HG02884 (cell line): ENCODE data around the gene CAV1.

Experiments
- ATAC-seq: cut with Tn5 transposase; IDR thresholded peaks from one replicate; pipeline ENCODE4 v1.9.1; 2021; ENCODE audit warnings: mild to moderate bottlenecking, moderate library complexity; ENCODE audit not compliant: unreplicated experiment

CAV1 gene

GRCh38 chr7:116553168-116553964 lies 28.5 kb downstream of the CAV1 start:
- ATAC-seq: no peak

GRCh38 chr7:116554436-116554835 lies 29.6 kb downstream of the CAV1 start:
- no peak for ATAC-seq

- ATAC-seq: no peak
These were observed 30.1 kb downstream of the CAV1 start for GRCh38 chr7:116554911-116555310.

- no peak for ATAC-seq
These were observed 32.3 kb downstream of the CAV1 start for GRCh38 chr7:116557066-116557585.

- no peak for ATAC-seq
These were observed 33.1 kb downstream of the CAV1 start for GRCh38 chr7:116557901-116558300.

- no peak for ATAC-seq
These were observed 35.5 kb downstream of the CAV1 start for GRCh38 chr7:116560021-116560970.

- ATAC-seq: no peak
These were observed 37.1 kb downstream of the CAV1 start for GRCh38 chr7:116561697-116562483.

- ATAC-seq: no peak
These were observed 37.8 kb downstream of the CAV1 start for GRCh38 chr7:116562529-116563121.

- no peak for ATAC-seq
These were observed 41.1 kb downstream of the CAV1 start for GRCh38 chr7:116565981-116566380.

GRCh38 chr7:116566666-116567065 lies 41.8 kb downstream of the CAV1 start:
- ATAC-seq: no peak

GRCh38 chr7:116569737-116570136 lies 44.9 kb downstream of the CAV1 start:
- no peak for ATAC-seq

- no peak for ATAC-seq
These were observed 45.5 kb downstream of the CAV1 start for GRCh38 chr7:116570306-116570705.

- no peak for ATAC-seq
These were observed 46.2 kb downstream of the CAV1 start for GRCh38 chr7:116571037-116571436.

- ATAC-seq: no peak
These were observed 46.7 kb downstream of the CAV1 start for GRCh38 chr7:116571552-116571951.

GRCh38 chr7:116572036-116572435 lies 47.2 kb downstream of the CAV1 start:
- no peak for ATAC-seq

GRCh38 chr7:116573541-116573940 lies 48.7 kb downstream of the CAV1 start:
- no peak for ATAC-seq

GRCh38 chr7:116574025-116574822 lies 49.4 kb downstream of the CAV1 start:
- no peak for ATAC-seq

- ATAC-seq: no peak
These were observed 51.0 kb downstream of the CAV1 start for GRCh38 chr7:116575853-116576252.
